ENCODE measurements around the gene ATP8A2.

ATP8A2 gene

DNA sequence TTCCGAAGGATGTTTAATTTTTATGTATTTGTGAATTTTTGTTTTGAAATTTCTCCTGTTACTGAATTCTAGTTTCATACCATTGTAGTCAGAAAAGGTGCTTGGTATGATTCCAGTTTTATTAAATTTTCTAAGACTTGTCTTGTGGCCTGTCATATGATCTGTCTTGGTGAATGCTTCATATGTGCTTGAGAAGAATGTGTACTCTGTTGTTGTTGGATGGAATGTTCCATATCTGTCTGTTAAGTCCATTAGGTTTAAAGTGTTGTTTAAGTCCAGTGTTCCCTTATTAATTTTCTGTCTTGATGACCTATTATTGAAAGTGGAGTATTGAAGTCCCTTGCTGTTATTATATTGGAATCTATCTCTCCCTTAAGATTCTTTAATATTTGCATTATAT is 273.9 kb downstream of the ATP8A2 start:
- TF ChIP-seq, protein P1, sequence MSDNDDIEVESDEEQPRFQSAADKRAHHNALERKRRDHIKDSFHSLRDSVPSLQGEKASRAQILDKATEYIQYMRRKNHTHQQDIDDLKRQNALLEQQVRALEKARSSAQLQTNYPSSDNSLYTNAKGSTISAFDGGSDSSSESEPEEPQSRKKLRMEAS (IDR thresholded peaks at IDR 0.05; ENCODE audit: low read depth, low read length): no peak
- no peak for TF ChIP-seq MYC (IDR thresholded peaks at IDR 0.05; ENCODE audit: low read depth, low read length)
- no peak for TF ChIP-seq POLR2A (IDR thresholded peaks at IDR 0.05; ENCODE audit: extremely low read depth, insufficient read length)
- TF ChIP-seq, protein P2, sequence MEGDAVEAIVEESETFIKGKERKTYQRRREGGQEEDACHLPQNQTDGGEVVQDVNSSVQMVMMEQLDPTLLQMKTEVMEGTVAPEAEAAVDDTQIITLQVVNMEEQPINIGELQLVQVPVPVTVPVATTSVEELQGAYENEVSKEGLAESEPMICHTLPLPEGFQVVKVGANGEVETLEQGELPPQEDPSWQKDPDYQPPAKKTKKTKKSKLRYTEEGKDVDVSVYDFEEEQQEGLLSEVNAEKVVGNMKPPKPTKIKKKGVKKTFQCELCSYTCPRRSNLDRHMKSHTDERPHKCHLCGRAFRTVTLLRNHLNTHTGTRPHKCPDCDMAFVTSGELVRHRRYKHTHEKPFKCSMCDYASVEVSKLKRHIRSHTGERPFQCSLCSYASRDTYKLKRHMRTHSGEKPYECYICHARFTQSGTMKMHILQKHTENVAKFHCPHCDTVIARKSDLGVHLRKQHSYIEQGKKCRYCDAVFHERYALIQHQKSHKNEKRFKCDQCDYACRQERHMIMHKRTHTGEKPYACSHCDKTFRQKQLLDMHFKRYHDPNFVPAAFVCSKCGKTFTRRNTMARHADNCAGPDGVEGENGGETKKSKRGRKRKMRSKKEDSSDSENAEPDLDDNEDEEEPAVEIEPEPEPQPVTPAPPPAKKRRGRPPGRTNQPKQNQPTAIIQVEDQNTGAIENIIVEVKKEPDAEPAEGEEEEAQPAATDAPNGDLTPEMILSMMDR (IDR thresholded peaks at IDR 0.05; ENCODE audit: low read depth, low read length): no peak
- DNase-seq (ENCODE audit: low read depth): no peak
- H3K4me3 ChIP-seq (ENCODE audit: low read depth, low read length): no peak overlapping the region

DNA sequence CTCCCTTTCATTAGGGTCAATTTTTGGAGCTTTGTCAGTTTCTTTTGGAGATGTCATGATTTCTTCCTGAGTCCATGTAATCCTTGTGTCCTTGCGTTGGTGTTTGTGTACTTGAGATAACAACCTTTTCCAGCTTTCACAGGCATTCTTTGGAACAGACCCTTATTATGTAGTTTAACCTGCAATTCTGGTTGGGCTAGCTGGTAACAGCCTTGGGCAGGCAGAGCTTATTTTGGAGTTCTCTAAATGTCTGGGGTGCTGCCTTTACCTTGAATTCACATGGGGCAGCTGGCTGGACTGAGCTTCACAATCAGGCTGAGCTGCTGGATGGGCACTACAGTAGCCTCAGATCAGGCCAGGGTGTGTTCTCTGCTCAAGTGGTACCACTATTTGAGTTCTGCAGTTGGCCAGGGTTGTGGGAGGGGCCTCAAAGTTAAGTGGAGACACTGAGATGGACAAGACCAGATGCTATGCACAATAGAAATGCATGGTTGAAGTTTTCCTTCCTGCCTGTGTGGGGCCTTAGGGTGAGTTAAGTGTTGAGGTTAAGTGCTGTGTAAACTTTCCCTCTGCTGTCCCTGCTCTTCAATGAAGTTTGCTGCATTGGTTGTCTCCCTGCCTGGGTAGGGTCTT is 277.3 kb downstream of the ATP8A2 start:
- TF ChIP-seq, protein P1 (IDR thresholded peaks at IDR 0.05; ENCODE audit: low read depth, low read length): no peak
- H3K4me3 ChIP-seq (ENCODE audit: low read depth, low read length): no peak overlapping the region
- no peak for DNase-seq (ENCODE audit: low read depth)

DNA sequence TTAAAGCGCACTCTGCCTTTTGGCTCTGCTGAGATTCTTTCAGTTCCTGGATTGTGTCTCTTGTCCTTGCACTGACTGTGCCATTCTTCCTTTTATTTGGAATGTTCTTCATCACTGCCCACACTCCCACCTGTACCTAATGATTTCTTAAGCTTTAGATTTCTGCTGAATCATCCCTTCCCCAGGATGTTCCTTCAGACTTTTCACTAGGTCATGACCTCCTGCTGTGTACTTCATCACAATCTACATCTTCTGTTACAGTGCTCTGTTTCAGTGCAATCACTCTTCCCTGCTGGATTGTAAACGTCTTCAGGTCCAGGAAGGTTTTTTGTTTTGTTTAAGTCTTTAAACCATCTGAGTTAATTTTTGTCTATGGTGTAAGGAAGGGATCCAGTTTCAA is 281.0 kb downstream of the ATP8A2 start:
- TF ChIP-seq, protein P1 (IDR thresholded peaks at IDR 0.05; ENCODE audit: low read depth, low read length): no peak
- TF ChIP-seq, protein P2 (IDR thresholded peaks at IDR 0.05; ENCODE audit: low read depth, low read length): no peak
- TF ChIP-seq MYC (IDR thresholded peaks at IDR 0.05; ENCODE audit: low read depth, low read length): no peak
- no peak for TF ChIP-seq POLR2A (IDR thresholded peaks at IDR 0.05; ENCODE audit: extremely low read depth, insufficient read length)
- H3K4me3 ChIP-seq (ENCODE audit: low read depth, low read length): no peak overlapping the region
- DNase-seq (ENCODE audit: low read depth): no peak

DNA sequence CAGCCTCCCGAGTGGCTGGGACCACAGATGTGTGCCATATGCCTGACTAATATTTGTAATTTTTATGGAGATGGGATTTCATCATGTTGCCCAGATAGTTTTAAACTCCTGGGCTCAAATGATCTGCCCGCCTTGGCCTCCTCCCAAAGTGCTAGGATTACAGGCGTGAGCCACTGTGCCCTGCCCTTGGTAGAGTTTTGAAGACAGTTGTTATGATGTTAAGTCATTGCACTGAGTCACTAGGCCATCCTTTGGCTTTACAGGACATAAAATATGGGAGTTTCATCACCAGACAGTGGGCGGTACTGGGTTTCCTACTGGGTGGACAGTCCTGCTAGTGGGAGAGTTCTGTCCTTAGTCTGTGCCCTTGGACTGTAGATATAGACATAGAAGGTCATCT is 282.5 kb downstream of the ATP8A2 start:
- no peak overlapping the region for H3K4me3 ChIP-seq (ENCODE audit: low read depth, low read length)
- no peak for DNase-seq (ENCODE audit: low read depth)
- no peak for TF ChIP-seq POLR2A (IDR thresholded peaks at IDR 0.05; ENCODE audit: extremely low read depth, insufficient read length)
- TF ChIP-seq, protein P2 (IDR thresholded peaks at IDR 0.05; ENCODE audit: low read depth, low read length): no peak
- TF ChIP-seq MYC (IDR thresholded peaks at IDR 0.05; ENCODE audit: low read depth, low read length): no peak

DNA sequence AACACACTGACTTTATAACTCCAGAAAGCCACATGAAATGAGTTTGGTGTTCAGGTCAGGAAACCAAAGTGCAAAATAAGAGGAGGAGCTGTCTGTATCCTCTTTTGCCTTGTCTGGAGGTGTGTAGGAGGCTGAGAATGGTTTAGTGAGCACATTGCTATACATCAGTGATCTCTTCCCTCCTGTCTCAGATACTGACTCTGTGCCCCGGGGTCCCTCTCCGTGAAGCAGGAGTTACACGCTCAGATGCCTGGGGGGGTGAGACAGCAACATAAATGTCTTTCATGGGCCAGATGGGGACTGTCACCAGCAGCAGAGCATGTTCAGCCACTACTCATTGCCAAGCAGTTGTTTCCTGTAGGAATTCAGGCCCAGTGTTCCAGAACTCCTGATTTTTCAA is 285.4 kb downstream of the ATP8A2 start:
- TF ChIP-seq, protein P2 (IDR thresholded peaks at IDR 0.05; ENCODE audit: low read depth, low read length): no peak
- TF ChIP-seq MYC (IDR thresholded peaks at IDR 0.05; ENCODE audit: low read depth, low read length): no peak
- TF ChIP-seq, protein P1 (IDR thresholded peaks at IDR 0.05; ENCODE audit: low read depth, low read length): no peak
- no peak for TF ChIP-seq POLR2A (IDR thresholded peaks at IDR 0.05; ENCODE audit: extremely low read depth, insufficient read length)
- DNase-seq (ENCODE audit: low read depth): no peak
- no peak overlapping the region for H3K4me3 ChIP-seq (ENCODE audit: low read depth, low read length)

DNA sequence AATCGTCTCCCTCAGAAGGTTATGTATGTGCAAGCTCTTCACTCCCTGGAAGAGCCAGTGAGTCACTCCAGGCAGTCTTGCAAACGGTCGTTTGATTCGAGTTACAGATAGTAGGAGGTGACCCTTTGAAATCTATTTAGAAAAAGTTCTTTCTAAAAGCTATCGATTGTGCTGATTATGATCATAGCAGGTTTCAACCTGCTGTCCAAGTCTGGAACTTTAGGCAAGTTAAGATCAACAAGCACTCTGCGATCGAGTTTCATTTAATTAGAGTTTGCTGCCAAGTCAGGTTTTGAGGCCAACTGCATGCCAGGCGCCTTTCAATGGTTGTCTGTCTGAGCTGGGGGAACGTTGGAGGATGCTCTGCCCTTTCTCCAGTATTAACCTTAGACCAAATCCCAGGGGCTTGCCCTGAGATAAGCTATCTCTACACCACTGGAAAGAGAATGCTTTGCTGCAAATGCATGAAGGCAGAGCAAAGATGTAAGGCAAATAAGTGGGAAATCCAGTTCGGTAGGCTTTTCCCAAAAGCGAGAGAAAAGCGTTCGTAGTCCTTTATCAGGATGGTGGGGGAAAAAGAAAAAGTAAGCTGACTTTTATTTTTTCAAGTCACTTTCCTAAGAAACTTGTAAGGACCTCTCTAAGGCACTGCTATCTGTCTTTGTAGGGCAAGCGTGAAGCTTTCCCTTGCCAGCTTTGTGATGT is 287.5 kb downstream of the ATP8A2 start:
- TF ChIP-seq, protein P1 (IDR thresholded peaks at IDR 0.05; ENCODE audit: low read depth, low read length): no peak
- TF ChIP-seq POLR2A (IDR thresholded peaks at IDR 0.05; ENCODE audit: extremely low read depth, insufficient read length) (no peak), MYC (IDR thresholded peaks at IDR 0.05; ENCODE audit: low read depth, low read length) (no peak)
- TF ChIP-seq, protein P2 (IDR thresholded peaks at IDR 0.05; ENCODE audit: low read depth, low read length): no peak
- no peak overlapping the region for H3K4me3 ChIP-seq (ENCODE audit: low read depth, low read length)
- DNase-seq (ENCODE audit: low read depth): no peak

All from NB4 (cell line).